Loucy (cell line): Measurements from ENCODE around the gene MEGF6.
"Not testable (repeated sequence)": the region's sequence is repeated elsewhere in the genome, so short reads cannot be mapped to it uniquely, and the experiment has no call there.

Experiments used
- H2AFZ ChIP-seq: fragments of 200-600 bp; sonication (generic); 2 replicates; pipeline ENCODE4 v1.6.0; 2016; ENCODE audit warnings: antibody characterized with exemption, mild to moderate bottlenecking, low read length, moderate library complexity
- H3F3A ChIP-seq: fragments of 200-600 bp; 2 replicates; pipeline ENCODE4 v1.6.0; 2016; ENCODE audit warnings: antibody characterized with exemption, low read depth, mild to moderate bottlenecking
- H3K27me3 ChIP-seq: fragments of 200-600 bp; sonication (generic); 2 replicates; pipeline ENCODE4 v1.6.1; 2014; ENCODE audit warnings: low read length, mild to moderate bottlenecking; ENCODE audit not compliant: insufficient read depth, poor library complexity, severe bottlenecking
- H3K36me3 ChIP-seq: fragments of 200-600 bp; sonication (generic); 2 replicates; pipeline ENCODE4 v1.6.1; 2016; ENCODE audit warnings: low read length; ENCODE audit not compliant: insufficient read depth
- H3K4me1 ChIP-seq: fragments of 200-600 bp; sonication (generic); 2 replicates; pipeline ENCODE4 v1.5.1; 2014; ENCODE audit warnings: low read length, mild to moderate bottlenecking; ENCODE audit not compliant: insufficient read depth, poor library complexity, severe bottlenecking
- H3K4me2 ChIP-seq: fragments of 200-600 bp; sonication (generic); 2 replicates; pipeline ENCODE4 v1.6.0; 2014; ENCODE audit warnings: antibody characterized with exemption, low read length, low read depth, mild to moderate bottlenecking; ENCODE audit not compliant: poor library complexity, severe bottlenecking
- H3K4me3 ChIP-seq: fragments of 200-600 bp; sonication (generic); 2 replicates; pipeline ENCODE4 v1.5.1; 2014; ENCODE audit warnings: low read length, mild to moderate bottlenecking, mixed read lengths; ENCODE audit not compliant: poor library complexity, severe bottlenecking
- H3K79me2 ChIP-seq: fragments of 200-600 bp; sonication (generic); 2 replicates; pipeline ENCODE4 v1.6.1; 2014; ENCODE audit warnings: low read length; ENCODE audit not compliant: insufficient read depth
- H3K9ac ChIP-seq: fragments of 200-600 bp; sonication (generic); 2 replicates; pipeline ENCODE4 v1.6.0; 2014; ENCODE audit warnings: mild to moderate bottlenecking, low read depth, low read length, moderate library complexity; ENCODE audit not compliant: poor library complexity, severe bottlenecking
- H3K9me2 ChIP-seq: fragments of 200-600 bp; sonication (generic); replicated peaks from 2 replicates; pipeline ENCODE4 v1.6.1; 2016; ENCODE audit warnings: low read depth, low read length, mixed read lengths
- H3K9me3 ChIP-seq: fragments of 200-600 bp; sonication (generic); 2 replicates; pipeline ENCODE4 v1.6.1; 2014; ENCODE audit warnings: mild to moderate bottlenecking, antibody characterized with exemption, low read length, low read depth; ENCODE audit not compliant: insufficient read depth
- H4K20me1 ChIP-seq: fragments of 200-600 bp; sonication (generic); 2 replicates; pipeline ENCODE4 v1.6.0; 2014; ENCODE audit warnings: antibody characterized with exemption, low read length, mild to moderate bottlenecking; ENCODE audit not compliant: insufficient read depth, poor library complexity, severe bottlenecking
- EZH2phosphoT487 ChIP-seq: fragments of 200-600 bp; IDR thresholded peaks from 2 replicates; pipeline ENCODE4 v1.6.1; 2018; ENCODE audit warnings: antibody characterized with exemption, mild to moderate bottlenecking, moderate library complexity, borderline replicate concordance
- TF ChIP-seq, protein P1 (sequence below): fragments of 200-600 bp; sonication (generic); conservative IDR thresholded peaks from 2 replicates; pipeline ENCODE4 v1.5.1; 2014; ENCODE audit warnings: mild to moderate bottlenecking, antibody characterized with exemption, low read length

The MEGF6 gene

DNA sequence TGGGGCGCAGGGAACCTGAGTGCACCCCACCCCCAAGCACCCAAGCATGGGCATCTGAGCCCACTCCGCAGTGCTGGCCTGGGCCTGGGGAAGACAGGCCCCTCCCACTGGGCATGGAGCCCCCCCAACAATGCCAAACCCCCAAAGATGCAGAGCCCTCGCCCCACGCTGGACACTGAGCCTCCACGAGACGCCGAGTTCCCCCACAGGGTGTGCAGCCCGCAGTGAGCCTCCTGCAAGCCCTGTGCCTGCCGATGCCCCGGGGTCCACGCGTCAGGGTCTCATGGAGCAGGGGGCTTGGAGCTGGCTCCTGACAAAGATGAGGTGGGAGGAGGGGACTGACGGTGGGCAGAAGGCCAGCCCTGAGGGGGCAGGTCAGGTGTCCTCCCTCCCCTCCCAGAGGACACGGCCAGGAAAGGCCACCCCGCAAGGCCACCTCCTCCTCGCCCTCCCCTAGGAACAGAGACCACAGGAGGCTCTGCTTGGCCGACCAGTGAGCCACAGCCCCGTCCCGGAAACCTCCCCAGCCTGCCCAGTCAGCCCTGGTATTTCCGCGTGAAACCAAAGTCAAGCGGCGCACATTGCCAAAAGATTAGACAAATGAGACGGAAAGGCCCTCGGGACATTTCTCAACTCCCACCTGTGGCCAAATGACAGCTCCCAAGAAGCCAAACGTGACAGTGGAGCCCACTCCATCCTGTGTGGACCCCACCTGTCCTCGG is 33.4 kb downstream of the MEGF6 start:
- H3K79me2 ChIP-seq = no peaks in the 10 kb centered on the region
- no peaks in the 10 kb centered on the region for H3K36me3 ChIP-seq
- no peaks in the 10 kb centered on the region for H3K4me1 ChIP-seq
- H2AFZ ChIP-seq = no peak overlapping the region
- TF ChIP-seq EZH2phosphoT487 = no peak
- TF ChIP-seq, protein P1, sequence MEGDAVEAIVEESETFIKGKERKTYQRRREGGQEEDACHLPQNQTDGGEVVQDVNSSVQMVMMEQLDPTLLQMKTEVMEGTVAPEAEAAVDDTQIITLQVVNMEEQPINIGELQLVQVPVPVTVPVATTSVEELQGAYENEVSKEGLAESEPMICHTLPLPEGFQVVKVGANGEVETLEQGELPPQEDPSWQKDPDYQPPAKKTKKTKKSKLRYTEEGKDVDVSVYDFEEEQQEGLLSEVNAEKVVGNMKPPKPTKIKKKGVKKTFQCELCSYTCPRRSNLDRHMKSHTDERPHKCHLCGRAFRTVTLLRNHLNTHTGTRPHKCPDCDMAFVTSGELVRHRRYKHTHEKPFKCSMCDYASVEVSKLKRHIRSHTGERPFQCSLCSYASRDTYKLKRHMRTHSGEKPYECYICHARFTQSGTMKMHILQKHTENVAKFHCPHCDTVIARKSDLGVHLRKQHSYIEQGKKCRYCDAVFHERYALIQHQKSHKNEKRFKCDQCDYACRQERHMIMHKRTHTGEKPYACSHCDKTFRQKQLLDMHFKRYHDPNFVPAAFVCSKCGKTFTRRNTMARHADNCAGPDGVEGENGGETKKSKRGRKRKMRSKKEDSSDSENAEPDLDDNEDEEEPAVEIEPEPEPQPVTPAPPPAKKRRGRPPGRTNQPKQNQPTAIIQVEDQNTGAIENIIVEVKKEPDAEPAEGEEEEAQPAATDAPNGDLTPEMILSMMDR = no peak
- H3K9me3 ChIP-seq = no peaks in the 10 kb centered on the region
- H3K4me3 ChIP-seq = no peak overlapping the region
- H3K9me2 ChIP-seq = no peaks in the 10 kb centered on the region
- no peaks in the 10 kb centered on the region for H3F3A ChIP-seq
- H3K27me3 ChIP-seq = no peaks in the 10 kb centered on the region
- H4K20me1 ChIP-seq = no peaks in the 10 kb centered on the region
- H3K4me2 ChIP-seq = no peak overlapping the region
- H3K9ac ChIP-seq = no peak overlapping the region

DNA sequence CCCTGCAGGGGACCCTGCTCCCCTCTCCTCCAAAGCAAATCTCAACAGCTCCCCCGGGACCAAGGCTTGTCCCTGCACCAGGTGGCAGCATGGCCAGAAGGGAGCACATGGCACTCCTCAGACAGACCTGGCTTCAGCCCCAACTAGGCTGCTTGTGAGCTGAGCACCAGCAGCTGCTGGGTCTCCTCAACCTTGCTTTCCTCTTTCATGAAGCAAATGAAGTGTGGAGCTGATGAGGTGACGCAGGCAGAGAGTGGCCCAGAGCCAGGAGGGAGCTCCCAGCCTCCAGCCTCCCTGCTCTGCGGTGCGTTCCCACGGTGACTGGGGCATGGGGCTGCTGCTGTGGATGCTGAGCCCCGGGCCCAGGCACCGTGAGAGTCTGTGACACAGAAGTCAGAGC is 34.0 kb downstream of the MEGF6 start:
- Histone ChIP-seq H3K9me2 (no peaks in the 10 kb centered on the region), H3K4me2 (no peak overlapping the region), H3K9ac (no peak overlapping the region), H2AFZ (no peak overlapping the region), H3F3A (no peaks in the 10 kb centered on the region), H3K27me3 (no peaks in the 10 kb centered on the region), H3K36me3 (no peaks in the 10 kb centered on the region; the same call in 1 of the 2 replicates), H3K79me2 (no peaks in the 10 kb centered on the region), H3K9me3 (no peaks in the 10 kb centered on the region), H3K4me3 (no peak overlapping the region), H3K4me1 (no peaks in the 10 kb centered on the region), H4K20me1 (no peaks in the 10 kb centered on the region)
- no peak for TF ChIP-seq EZH2phosphoT487
- TF ChIP-seq, protein P1 = no peak

DNA sequence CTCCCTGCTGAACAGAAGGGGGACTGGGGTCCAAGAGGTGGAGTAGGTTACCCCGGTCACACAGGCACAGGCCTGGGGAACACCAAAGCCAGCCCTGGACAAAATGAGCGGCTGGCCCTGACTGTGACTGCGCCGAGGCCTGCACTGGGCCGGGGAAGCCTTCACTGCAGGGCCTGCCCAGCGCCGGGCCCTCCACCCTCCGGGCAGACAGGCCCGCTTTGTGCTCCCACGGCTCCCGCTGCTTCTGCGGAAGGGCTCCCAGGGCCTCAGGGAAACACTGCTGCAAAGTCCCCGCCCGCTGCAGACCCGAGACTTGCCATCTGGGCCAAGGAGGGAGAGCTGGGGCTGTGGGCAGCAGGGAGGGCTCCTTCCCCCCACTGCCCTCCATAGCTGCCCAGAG is 35.3 kb downstream of the MEGF6 start:
- Histone ChIP-seq H3K27me3 (no peaks in the 10 kb centered on the region), H3K9ac (no peak overlapping the region), H3K4me1 (no peaks in the 10 kb centered on the region), H3K36me3 (no peaks in the 10 kb centered on the region; the same call in 1 of the 2 replicates), H2AFZ (no peak overlapping the region), H4K20me1 (no peaks in the 10 kb centered on the region), H3K4me2 (no peak overlapping the region), H3K4me3 (no peak overlapping the region), H3F3A (no peaks in the 10 kb centered on the region), H3K9me2 (no peaks in the 10 kb centered on the region), H3K9me3 (no peaks in the 10 kb centered on the region), H3K79me2 (no peaks in the 10 kb centered on the region)
- TF ChIP-seq, protein P1 = no peak
- TF ChIP-seq EZH2phosphoT487 = no peak

DNA sequence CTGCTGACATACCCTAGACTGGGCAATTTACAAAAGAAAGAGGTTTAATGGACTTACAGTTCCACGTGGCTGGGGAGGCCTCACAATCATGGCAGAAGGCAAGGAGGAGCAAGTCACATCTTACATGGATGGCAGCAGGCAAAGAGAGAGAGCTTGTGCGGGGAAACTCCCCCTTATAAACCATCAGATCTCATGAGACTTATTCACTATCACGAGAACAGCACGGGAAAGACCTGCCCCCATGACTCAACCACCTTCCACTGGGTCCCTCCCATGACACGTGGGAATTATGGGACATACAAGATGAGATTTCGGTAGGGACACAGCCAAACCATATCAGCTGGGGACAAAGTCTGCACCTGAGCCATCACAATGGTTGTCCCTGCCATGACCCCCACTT is 35.8 kb downstream of the MEGF6 start:
- not testable (repeated sequence) for H4K20me1 ChIP-seq

More for the DNA sequence above, 35.8 kb downstream of the MEGF6 start:
- H3K79me2 ChIP-seq, H3K9me3 ChIP-seq, H3K4me1 ChIP-seq, H3K4me2 ChIP-seq, H3K27me3 ChIP-seq, H3F3A ChIP-seq, H3K36me3 ChIP-seq, H2AFZ ChIP-seq, H3K9ac ChIP-seq, H3K4me3 ChIP-seq, H3K9me2 ChIP-seq: not testable (repeated sequence)
